ENCODE results near the gene TNNT3.

The TNNT3 gene

GRCh38 chr11:1899090-1899489, 20.4 kb upstream of the TNNT3 start:
- DNase-seq = no peak

- DNase-seq = no peak
These were observed 19.8 kb upstream of the TNNT3 start for GRCh38 chr11:1899686-1900085.

- no peak for DNase-seq
These were observed 13.3 kb upstream of the TNNT3 start for GRCh38 chr11:1906181-1906580.

GRCh38 chr11:1906611-1907423, 12.7 kb upstream of the TNNT3 start:
- no peak for DNase-seq

GRCh38 chr11:1908618-1909017, 10.9 kb upstream of the TNNT3 start:
- no peak for DNase-seq

GRCh38 chr11:1909524-1909923, 10.0 kb upstream of the TNNT3 start:
- DNase-seq = no peak

GRCh38 chr11:1912289-1912878, 7.1 kb upstream of the TNNT3 start:
- DNase-seq = no peak

GRCh38 chr11:1913271-1914060, 6.0 kb upstream of the TNNT3 start:
- no peak for DNase-seq

GRCh38 chr11:1915795-1916131, 3.7 kb upstream of the TNNT3 start:
- DNase-seq = no peak

- no peak for DNase-seq
These were observed 3.1 kb upstream of the TNNT3 start for GRCh38 chr11:1916132-1916985.

- DNase-seq = no peak
These were observed 2.4 kb upstream of the TNNT3 start for GRCh38 chr11:1916986-1917522.

- no peak for DNase-seq
These were observed 1.7 kb upstream of the TNNT3 start for GRCh38 chr11:1917523-1918435.

- DNase-seq = no peak
These were observed 827 bp upstream of the TNNT3 start for GRCh38 chr11:1918436-1919315.

- DNase-seq = no peak
These were observed 815 bp downstream of the TNNT3 start for GRCh38 chr11:1920128-1920908.

- no peak for DNase-seq
These were observed 1.5 kb downstream of the TNNT3 start for GRCh38 chr11:1920909-1921573.

- no peak for DNase-seq
These were observed 2.2 kb downstream of the TNNT3 start for GRCh38 chr11:1921574-1922141.

GRCh38 chr11:1922481-1923081, 3.1 kb downstream of the TNNT3 start:
- DNase-seq = no peak

Data from activated effector memory CD4-positive, alpha-beta T cell treated with anti-CD3 and anti-CD28 coated beads, Interleukin-2, amount 50 U/mL, for 16 hours (primary cell).